Stimulated activated CD4-positive, alpha-beta T cell treated with anti-CD3 and anti-CD28 coated beads, Interleukin-15, amount 100 ng/mL, for 48 hours (primary cell): ENCODE results near the gene HMX1.

Source experiments
- DNase-seq, 2 donors: peaks; one replicate each; pipeline ENCODE4 v3.0.0-alpha.2; 2020; ENCODE audit warnings: low read depth in 2 of 2

Gene HMX1

DNA sequence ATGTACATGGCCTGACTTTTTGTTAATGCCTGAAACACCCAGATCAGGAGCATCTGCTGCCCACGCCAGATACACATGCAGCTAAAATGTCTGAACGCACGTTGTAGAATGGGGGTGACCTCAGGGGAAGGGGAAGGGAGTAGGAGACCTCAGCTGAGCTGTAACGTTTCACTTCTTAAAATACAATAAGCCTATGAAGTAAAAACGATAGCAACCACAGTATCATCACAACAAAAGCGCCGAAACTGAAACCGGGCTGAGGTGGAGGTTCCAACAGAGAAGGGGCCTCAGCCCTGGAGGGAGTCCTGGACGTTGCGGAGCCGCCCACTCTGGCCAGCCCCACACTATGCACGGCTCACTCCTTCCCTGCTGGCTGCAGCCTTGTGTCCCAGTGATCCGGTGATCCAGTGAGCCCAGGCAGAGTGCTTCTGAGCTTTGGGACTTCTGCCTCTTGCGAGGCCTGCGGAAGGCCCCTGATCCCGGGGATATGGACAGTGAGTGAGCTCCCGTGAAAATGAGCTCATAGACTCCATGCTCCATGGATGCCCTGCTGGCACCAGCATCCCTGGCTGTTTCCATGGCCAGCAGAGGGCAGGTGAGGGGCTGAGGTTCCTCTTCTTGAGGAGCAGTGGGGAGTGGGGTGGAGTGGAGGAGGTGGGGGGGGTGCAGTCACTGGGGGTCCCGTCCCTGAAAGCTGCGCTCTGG, 52.0 kb downstream of the HMX1 start:
- DNase-seq = no peak

DNA sequence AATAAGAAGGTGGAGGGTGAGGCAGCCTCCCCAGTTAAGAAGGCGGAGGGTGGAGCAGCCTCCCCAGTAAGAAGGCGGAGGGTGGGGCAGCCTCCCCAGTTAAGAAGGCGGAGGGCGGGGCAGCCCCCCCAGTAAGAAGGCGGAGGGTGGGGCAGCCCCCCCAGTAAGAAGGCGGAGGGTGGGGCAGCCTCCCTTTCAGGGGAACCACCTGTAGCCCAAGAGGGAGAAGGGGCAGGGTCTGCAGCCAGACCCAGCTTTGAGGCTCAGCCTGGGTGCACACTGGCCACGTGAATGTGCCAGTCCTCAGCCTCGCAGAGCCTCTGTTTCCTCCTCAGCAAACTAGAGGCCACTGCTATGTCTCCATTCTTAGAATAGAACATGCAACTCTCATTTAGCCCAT, 52.6 kb downstream of the HMX1 start:
- no peak for DNase-seq

- no peak for DNase-seq
Observed at GRCh38 chr4:8818063-8818881, 53.4 kb downstream of the HMX1 start.

DNA sequence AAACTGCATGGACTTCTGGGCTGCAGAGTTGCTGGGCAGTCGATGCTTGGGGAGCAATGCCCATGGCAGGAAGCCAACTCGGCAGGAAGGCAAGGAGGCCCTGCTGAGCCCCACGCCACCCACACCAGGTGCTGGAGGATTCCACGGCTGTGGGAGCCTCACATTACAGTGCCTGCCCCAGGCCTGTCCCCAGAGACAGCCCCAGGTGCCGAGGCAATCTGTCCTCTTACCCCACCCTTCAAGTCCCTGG, 53.9 kb downstream of the HMX1 start:
- DNase-seq = no peak

- DNase-seq = no peak
Observed at GRCh38 chr4:8817096-8817812, 54.4 kb downstream of the HMX1 start.
